Measurements from ENCODE around the gene IL3RA. TPM values are rescaled to one million over a fixed set of nuclear protein-coding genes. Genes with fewer than 3 reads are reported as not detected.
"Not testable (repeated sequence)": the region's sequence is repeated elsewhere in the genome, so short reads cannot be mapped to it uniquely, and the experiment has no call there.

IL3RA gene
- total RNA-seq = not detected in 2 replicates
- 0.61 TPM for polyA plus RNA-seq (2012)

GRCh38 chrX:1336331-1336943, at the start of gene IL3RA:
Gene IL3RA, plus strand, starts transcription at chrX:1336785. Its CDS starts 4,981 bp downstream, at chrX:1341766.
- no peak for DNase-seq (ENCODE audit: low read depth)

DNA sequence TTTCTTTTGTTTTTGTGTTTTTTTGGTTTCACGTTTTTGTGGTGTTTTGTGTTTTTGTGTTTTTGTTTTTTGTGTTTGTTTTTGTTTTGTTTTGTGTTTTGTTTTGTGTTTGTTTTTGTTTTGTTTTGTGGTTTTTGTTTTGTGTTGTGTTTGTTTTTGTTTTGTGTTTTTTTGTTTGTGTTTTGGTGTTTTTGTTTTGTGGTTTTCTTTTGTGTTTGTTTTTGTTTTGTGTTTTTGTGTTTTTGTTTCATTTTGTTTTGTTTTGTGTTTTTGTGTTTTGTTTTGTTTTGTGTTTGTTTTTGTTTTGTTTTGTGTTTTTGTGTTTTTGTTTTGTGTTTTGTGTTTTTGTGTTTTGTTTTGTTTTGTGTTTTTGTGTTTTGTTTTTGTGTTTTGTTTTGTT, 47.0 kb upstream of the IL3RA start:
- DNase-seq (ENCODE audit: low read depth) = no peak

GRCh38 chrX:1291110-1291740, 45.4 kb upstream of the IL3RA start:
- DNase-seq (ENCODE audit: low read depth) = no peak

DNA sequence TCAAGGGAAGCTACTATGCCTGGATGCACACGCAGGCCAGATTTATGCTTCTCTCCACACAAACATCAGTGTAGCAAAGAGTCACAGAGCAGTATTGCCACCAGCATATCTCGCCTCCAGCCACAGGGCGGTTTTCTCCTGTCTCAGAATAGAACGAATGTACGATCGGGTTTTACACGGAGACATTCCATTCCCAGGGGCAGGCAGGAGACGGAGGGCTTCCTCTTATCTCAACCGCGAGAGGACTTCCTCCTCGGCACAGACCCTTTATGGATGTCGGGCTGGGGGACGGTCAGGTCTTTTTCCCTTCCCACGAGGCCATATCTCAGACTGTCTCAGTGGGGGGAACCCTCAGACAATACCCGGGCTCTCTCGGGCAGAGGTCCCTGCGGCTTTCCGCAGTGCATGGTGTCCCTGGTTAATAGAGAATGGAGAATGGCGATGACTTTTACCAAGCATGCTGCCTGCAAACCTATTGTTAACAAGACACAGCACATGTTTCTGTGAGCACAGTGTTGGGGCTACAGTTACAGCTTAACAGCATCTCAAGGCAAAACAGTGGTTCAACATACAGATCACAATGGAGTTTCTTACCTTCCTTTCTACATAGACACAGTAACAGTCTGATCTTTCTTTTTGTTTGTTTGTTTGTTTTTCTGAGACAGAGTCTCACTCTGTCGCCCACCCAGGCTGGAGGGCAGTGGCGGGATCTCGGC, 43.9 kb upstream of the IL3RA start:
- no peak for DNase-seq (ENCODE audit: low read depth)

- no peak for DNase-seq (ENCODE audit: low read depth)
These were observed 42.1 kb upstream of the IL3RA start for GRCh38 chrX:1294301-1295067.

DNA sequence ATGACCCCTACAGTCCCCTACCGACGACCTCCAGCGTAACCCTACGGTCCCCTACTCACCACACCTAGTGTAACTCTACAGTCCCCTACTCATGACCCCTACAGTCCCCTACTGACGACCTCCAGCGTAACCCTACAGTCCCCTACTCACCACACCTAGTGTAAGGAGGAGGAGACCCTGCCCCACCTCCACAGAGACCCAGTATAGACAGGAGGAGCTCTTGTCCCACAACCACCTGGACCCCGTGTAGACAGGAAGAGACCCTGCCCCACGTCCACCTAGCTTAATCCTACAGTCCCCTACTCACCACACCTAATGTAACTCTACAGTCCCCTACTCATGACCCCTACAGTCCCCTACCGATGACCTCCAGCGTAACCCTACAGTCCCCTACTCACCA, 41.0 kb upstream of the IL3RA start:
- no peak for DNase-seq (ENCODE audit: low read depth)

GRCh38 chrX:1297591-1297990, 39.0 kb upstream of the IL3RA start:
- DNase-seq (ENCODE audit: low read depth) = not testable (repeated sequence)

- DNase-seq (ENCODE audit: low read depth) = no peak
These were observed 36.1 kb upstream of the IL3RA start for GRCh38 chrX:1300449-1300848.

DNA sequence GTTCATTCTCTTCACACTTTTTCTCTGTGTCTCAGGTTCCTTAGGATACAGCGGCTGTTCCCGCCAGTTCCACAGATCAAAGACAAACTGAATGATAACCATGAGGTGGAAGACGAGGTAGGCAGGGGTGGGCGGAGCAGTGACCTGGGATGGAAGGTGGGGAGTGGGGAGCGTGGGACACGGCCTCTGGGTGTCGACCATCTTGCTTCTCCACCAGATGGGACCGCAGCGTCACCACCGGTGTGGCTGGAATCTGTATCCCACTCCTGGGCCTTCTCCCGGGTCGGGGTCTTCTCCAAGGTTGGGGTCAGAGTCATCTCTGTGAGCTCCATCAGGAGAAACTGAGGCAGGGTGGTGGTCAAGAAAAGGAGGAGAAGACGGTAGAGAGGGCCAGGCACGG, 31.2 kb upstream of the IL3RA start:
- DNase-seq (ENCODE audit: low read depth) = no peak

GRCh38 chrX:1306909-1307625, 29.5 kb upstream of the IL3RA start:
- no peak for DNase-seq (ENCODE audit: low read depth)

DNA sequence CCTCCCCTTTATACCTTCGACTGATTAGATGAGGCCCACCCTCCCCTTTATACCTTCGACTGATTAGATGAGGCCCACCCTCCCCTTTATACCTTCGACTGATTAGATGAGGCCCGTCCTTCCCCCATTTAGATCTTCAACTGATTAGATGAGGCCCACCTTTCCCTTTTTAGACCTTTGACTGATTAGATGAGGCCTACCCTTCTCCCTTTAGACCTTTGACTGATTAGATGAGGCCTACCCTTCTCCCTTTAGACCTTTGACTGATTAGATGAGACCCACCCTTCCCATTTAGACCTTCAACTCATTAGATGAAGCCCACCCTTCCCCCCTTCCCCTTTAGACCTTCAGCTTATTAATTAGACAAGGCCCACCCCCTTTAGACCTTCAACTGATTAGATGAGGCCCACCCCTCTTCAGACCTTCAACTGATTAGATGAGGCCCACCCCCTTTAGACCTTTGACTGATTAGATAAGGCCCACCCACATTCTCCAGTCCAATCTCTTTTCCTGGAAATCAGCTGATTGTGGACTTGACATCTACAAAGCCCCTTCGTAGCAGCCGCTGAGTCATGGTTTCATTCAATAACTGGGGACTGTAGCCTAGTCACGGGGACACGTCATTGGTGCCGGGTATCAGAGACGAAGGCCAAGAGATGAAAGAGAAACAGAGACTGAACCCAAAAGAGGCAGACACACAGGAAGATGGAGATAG, 28.8 kb upstream of the IL3RA start:
- no peak for DNase-seq (ENCODE audit: low read depth)

- DNase-seq (ENCODE audit: low read depth) = no peak
These were observed 28.1 kb upstream of the IL3RA start for GRCh38 chrX:1308476-1308875.

GRCh38 chrX:1308917-1309316, 27.7 kb upstream of the IL3RA start:
- DNase-seq (ENCODE audit: low read depth) = not testable (repeated sequence)

GRCh38 chrX:1313788-1314187, 22.8 kb upstream of the IL3RA start:
- no peak for DNase-seq (ENCODE audit: low read depth)

GRCh38 chrX:1316527-1316926, 20.1 kb upstream of the IL3RA start:
- no peak for DNase-seq (ENCODE audit: low read depth)

DNA sequence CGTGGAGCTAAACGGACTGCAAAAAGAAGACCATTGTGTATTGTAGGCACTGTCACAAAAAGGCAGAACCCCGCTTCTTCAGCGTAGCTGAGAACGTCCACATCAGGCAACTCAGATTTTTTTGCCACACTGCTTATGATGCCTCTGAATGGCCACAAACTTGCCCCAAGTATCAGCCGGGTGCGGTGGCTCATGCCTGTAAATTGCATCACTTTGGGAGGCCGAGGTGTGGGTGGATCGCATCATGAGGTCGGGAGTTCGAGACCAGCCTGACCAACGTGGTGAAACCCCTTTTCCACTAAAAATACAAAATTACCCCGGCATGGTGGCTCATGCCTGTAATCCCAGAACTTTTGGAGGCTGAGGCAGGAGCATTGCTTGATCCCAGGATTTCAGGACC, 14.9 kb upstream of the IL3RA start:
- no peak for DNase-seq (ENCODE audit: low read depth)

DNA sequence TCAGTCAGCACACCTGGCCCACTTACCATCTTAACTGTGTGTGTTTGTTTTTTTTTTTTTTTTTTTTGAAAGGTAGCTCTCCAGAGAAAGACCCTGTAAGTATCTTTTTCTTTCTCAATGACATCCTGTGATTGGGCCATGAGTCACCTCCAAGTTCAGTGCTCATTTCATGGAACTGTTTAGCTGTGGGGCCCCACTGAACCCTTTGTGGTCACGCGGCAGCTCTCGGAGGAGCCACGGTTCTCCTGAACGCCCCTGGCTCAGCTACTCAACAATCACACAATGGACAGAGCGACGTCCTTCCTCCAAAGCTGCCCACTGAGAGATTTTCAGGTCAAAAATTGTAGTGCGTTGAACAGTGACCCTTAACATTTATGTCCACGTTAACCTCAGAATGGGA, 14.2 kb upstream of the IL3RA start:
- DNase-seq (ENCODE audit: low read depth) = no peak

DNA sequence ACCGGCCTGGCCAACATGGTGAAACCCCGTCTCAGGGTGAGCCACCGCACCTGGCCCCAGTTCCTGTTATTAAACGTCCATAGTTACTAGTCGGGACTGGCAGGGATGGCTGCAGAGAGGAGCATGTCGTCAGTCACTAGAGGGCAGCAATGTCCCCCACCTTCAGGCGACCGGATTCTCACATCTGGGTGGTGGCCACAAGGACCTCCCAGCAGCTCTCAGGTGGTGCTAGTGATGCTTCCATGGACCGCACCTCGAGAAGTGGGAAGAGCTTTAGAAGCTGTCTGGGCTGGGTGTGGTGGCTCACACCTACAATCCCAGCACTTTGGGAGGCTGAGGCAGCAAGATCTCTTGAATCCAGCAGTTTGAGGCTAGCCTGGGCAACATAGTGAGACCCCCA, 13.3 kb upstream of the IL3RA start:
- DNase-seq (ENCODE audit: low read depth) = peak; percentile 5

DNA sequence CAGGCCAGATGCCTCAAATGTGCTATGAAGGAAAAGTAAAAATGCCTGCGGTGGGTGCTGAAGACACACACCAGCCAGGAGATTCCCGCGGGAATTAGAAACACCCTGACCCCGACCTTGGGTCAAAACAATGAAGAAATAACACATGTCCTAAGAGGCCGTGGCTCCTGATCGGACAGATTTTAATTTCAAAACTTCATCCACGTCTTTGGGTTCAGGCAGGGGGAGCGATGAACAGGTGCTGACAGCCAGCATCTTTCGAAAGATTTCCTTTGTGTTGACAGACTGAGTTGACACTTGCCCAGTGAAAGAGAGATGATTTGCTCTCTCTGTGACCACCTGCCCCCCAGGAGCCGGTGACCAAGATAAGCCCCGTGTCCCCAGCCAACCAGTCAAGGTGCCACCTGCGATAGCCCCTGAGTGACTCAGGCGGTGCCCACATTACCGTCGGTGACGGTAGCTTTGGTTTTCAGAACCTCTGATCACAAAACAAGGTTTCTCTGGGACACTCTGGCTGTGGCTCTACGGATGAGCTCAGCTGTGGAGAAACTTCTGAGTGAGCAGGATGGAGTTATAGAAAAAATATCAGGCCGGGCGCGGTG, 11.0 kb upstream of the IL3RA start:
- no peak for DNase-seq (ENCODE audit: low read depth)

GRCh38 chrX:1327651-1328304, 8.8 kb upstream of the IL3RA start:
- DNase-seq (ENCODE audit: low read depth) = no peak
